SK-N-SH treated with all-trans-retinoic acid at 6 μM for 48 hours (cell line): ENCODE data around the gene SH3BP4.

Experiments used
- ATAC-seq: fragments of 200-7000 bp; cut with Tn5 transposase; 3 replicates; pipeline ENCODE4 v1.9.1; 2020; ENCODE audit warnings: mild to moderate bottlenecking, moderate library complexity
- ARNTL ChIP-seq: fragments of 450-650 bp; formaldehyde crosslinking; IDR thresholded peaks from 2 replicates; pipeline ENCODE4 v1.5.0; 2020; ENCODE audit warnings: low read depth, mild to moderate bottlenecking, moderate library complexity, borderline replicate concordance
- BACH2 ChIP-seq: fragments of 250-450 bp; sonication (Bioruptor Pico); IDR thresholded peaks from 2 replicates; pipeline ENCODE4 v1.9.0; 2021; ENCODE audit warnings: mild to moderate bottlenecking, borderline replicate concordance
- GLIS3 ChIP-seq: fragments of 250-450 bp; sonication (Bioruptor Pico); IDR thresholded peaks from 2 replicates; pipeline ENCODE4 v1.5.0; 2020; ENCODE audit warnings: mild to moderate bottlenecking, moderate library complexity
- PPARA ChIP-seq: fragments of 250-450 bp; sonication (Bioruptor Pico); IDR thresholded peaks from 2 replicates; pipeline ENCODE4 v1.5.0; 2020; ENCODE audit warnings: mild to moderate bottlenecking, borderline replicate concordance
- RARB ChIP-seq: fragments of 250-450 bp; sonication (Bioruptor Pico); IDR thresholded peaks from 2 replicates; pipeline ENCODE4 v1.8.0; 2021; ENCODE audit warnings: mild to moderate bottlenecking, moderate library complexity
- SNAI2 ChIP-seq: fragments of 250-450 bp; sonication (Bioruptor Pico); IDR thresholded peaks from 2 replicates; pipeline ENCODE4 v1.5.0; 2020; ENCODE audit warnings: mild to moderate bottlenecking, moderate library complexity
- TCF4 ChIP-seq: fragments of 250-450 bp; sonication (Bioruptor Pico); IDR thresholded peaks from 2 replicates; pipeline ENCODE4 v1.8.0; 2021; ENCODE audit warnings: mild to moderate bottlenecking, moderate library complexity, borderline replicate concordance
- TOX ChIP-seq: fragments of 250-450 bp; sonication (Bioruptor Pico); IDR thresholded peaks from 2 replicates; pipeline ENCODE4 v1.8.0; 2021; ENCODE audit warnings: mild to moderate bottlenecking, moderate library complexity, borderline replicate concordance
- ZFP3 ChIP-seq: fragments of 250-450 bp; sonication (Bioruptor Pico); IDR thresholded peaks from 2 replicates; pipeline ENCODE4 v1.5.0; 2020; ENCODE audit warnings: mild to moderate bottlenecking, moderate library complexity
- ZFP30 ChIP-seq: fragments of 450-650 bp; formaldehyde crosslinking; IDR thresholded peaks from 2 replicates; pipeline ENCODE4 v1.5.0; 2022; ENCODE audit warnings: mild to moderate bottlenecking, moderate library complexity
- ZNF70 ChIP-seq: fragments of 450-650 bp; formaldehyde crosslinking; IDR thresholded peaks from 2 replicates; pipeline ENCODE4 v1.5.0; 2020; ENCODE audit warnings: mild to moderate bottlenecking, moderate library complexity
- ZNF8 ChIP-seq: fragments of 450-650 bp; formaldehyde crosslinking; IDR thresholded peaks from 2 replicates; pipeline ENCODE4 v1.5.0; 2020; ENCODE audit warnings: mild to moderate bottlenecking, moderate library complexity
- TF ChIP-seq, protein P1 (sequence below): fragments of 250-450 bp; sonication (Bioruptor Pico); IDR thresholded peaks from 2 replicates; pipeline ENCODE4 v1.5.0; 2020; ENCODE audit warnings: mild to moderate bottlenecking, moderate library complexity
- TF ChIP-seq, protein P2 (sequence below): fragments of 250-450 bp; sonication (Bioruptor Pico); IDR thresholded peaks from 2 replicates; pipeline ENCODE4 v1.5.1; 2020; ENCODE audit warnings: low read depth, mild to moderate bottlenecking, moderate library complexity
- TF ChIP-seq, protein P3 (sequence below): fragments of 250-450 bp; sonication (Bioruptor Pico); IDR thresholded peaks from 2 replicates; pipeline ENCODE4 v1.5.1; 2021; ENCODE audit warnings: mild to moderate bottlenecking, moderate library complexity
- TF ChIP-seq, protein P4 (sequence below): fragments of 250-450 bp; sonication (Bioruptor Pico); IDR thresholded peaks from 2 replicates; pipeline ENCODE4 v1.8.0; 2020; ENCODE audit warnings: mild to moderate bottlenecking, moderate library complexity, borderline replicate concordance
- TF ChIP-seq, protein P5 (sequence below): fragments of 250-450 bp; sonication (Bioruptor Pico); IDR thresholded peaks from 2 replicates; pipeline ENCODE4 v1.8.0; 2021; ENCODE audit warnings: low read depth, mild to moderate bottlenecking, moderate library complexity, borderline replicate concordance

SH3BP4 gene

DNA sequence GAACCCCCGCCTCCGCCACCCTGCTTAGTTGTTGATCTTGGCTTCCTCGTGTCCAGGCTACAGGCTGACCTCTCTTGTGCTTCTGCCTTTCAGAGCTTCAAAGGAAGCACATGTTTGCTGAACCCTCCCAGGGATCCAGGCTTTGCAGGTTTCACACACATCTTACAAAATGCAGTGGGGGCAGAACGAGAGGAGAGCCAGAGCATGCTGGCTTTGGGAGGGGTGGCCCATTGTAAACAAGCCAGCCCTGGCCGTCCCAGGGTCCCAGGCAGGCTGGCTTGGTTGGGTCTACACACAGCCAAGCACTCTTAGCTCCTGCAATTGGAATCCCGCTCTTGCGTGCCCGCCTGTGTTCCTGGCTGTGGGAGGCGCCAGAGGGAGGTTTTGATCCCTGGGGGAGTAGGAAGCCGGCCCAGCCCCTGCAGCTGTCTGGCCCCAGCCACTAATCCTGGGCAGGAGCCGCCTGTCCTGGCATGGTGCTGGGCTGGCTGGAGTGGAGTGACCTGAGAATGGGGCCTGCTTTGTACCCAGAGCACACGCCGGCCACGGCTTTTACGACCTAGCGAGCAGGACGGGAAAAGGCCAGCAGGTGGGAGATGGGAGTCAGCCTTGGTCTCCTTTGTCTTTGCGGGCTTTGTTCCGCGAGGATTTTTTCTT, 53.9 kb downstream of the SH3BP4 start:
- ATAC-seq = peak; percentile 19
- TF ChIP-seq ZNF8 (CRISPR knock-in tag) = no peak
- TF ChIP-seq, protein P1, sequence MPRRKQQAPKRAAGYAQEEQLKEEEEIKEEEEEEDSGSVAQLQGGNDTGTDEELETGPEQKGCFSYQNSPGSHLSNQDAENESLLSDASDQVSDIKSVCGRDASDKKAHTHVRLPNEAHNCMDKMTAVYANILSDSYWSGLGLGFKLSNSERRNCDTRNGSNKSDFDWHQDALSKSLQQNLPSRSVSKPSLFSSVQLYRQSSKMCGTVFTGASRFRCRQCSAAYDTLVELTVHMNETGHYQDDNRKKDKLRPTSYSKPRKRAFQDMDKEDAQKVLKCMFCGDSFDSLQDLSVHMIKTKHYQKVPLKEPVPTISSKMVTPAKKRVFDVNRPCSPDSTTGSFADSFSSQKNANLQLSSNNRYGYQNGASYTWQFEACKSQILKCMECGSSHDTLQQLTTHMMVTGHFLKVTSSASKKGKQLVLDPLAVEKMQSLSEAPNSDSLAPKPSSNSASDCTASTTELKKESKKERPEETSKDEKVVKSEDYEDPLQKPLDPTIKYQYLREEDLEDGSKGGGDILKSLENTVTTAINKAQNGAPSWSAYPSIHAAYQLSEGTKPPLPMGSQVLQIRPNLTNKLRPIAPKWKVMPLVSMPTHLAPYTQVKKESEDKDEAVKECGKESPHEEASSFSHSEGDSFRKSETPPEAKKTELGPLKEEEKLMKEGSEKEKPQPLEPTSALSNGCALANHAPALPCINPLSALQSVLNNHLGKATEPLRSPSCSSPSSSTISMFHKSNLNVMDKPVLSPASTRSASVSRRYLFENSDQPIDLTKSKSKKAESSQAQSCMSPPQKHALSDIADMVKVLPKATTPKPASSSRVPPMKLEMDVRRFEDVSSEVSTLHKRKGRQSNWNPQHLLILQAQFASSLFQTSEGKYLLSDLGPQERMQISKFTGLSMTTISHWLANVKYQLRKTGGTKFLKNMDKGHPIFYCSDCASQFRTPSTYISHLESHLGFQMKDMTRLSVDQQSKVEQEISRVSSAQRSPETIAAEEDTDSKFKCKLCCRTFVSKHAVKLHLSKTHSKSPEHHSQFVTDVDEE = no peak
- TF ChIP-seq ZFP30 (CRISPR knock-in tag) = no peak
- TF ChIP-seq RARB (CRISPR knock-in tag) = no peak
- TF ChIP-seq GLIS3 (CRISPR knock-in tag) = no peak
- TF ChIP-seq, protein P2, sequence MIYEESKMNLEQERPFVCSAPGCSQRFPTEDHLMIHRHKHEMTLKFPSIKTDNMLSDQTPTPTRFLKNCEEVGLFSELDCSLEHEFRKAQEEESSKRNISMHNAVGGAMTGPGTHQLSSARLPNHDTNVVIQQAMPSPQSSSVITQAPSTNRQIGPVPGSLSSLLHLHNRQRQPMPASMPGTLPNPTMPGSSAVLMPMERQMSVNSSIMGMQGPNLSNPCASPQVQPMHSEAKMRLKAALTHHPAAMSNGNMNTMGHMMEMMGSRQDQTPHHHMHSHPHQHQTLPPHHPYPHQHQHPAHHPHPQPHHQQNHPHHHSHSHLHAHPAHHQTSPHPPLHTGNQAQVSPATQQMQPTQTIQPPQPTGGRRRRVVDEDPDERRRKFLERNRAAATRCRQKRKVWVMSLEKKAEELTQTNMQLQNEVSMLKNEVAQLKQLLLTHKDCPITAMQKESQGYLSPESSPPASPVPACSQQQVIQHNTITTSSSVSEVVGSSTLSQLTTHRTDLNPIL (CRISPR knock-in tag) = no peak
- TF ChIP-seq, protein P3, sequence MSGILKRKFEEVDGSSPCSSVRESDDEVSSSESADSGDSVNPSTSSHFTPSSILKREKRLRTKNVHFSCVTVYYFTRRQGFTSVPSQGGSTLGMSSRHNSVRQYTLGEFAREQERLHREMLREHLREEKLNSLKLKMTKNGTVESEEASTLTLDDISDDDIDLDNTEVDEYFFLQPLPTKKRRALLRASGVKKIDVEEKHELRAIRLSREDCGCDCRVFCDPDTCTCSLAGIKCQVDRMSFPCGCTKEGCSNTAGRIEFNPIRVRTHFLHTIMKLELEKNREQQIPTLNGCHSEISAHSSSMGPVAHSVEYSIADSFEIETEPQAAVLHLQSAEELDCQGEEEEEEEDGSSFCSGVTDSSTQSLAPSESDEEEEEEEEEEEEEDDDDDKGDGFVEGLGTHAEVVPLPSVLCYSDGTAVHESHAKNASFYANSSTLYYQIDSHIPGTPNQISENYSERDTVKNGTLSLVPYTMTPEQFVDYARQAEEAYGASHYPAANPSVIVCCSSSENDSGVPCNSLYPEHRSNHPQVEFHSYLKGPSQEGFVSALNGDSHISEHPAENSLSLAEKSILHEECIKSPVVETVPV = no peak
- TF ChIP-seq PPARA (CRISPR knock-in tag) = no peak
- no peak for TF ChIP-seq ZNF70 (CRISPR knock-in tag)
- no peak for TF ChIP-seq ZFP3 (CRISPR knock-in tag)
- no peak for TF ChIP-seq BACH2 (CRISPR knock-in tag)
- TF ChIP-seq, all 23 proteins: peak for 0

DNA sequence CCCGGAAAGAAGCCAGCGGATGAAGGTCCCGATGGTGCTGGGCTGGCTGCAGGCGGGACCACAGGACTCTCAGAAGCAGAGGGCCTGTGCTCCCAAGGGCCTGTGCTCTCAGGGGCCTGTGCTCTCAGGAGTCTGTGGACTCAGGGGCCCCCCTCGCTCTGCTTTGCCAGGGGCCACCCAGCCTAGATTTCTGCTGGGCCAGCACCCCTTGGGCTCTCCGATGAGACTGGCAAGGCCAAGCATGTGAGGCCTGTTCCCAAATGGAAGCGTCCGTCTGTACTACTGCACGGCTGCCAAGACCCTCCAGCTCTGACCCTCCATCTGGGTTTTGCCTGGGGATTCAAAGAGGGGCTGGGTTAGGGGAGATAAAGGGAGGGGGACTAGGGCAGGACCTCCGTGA, 54.6 kb downstream of the SH3BP4 start:
- TF ChIP-seq ZNF70 (CRISPR knock-in tag) = no peak
- no peak for TF ChIP-seq ZNF8 (CRISPR knock-in tag)
- TF ChIP-seq, protein P4, sequence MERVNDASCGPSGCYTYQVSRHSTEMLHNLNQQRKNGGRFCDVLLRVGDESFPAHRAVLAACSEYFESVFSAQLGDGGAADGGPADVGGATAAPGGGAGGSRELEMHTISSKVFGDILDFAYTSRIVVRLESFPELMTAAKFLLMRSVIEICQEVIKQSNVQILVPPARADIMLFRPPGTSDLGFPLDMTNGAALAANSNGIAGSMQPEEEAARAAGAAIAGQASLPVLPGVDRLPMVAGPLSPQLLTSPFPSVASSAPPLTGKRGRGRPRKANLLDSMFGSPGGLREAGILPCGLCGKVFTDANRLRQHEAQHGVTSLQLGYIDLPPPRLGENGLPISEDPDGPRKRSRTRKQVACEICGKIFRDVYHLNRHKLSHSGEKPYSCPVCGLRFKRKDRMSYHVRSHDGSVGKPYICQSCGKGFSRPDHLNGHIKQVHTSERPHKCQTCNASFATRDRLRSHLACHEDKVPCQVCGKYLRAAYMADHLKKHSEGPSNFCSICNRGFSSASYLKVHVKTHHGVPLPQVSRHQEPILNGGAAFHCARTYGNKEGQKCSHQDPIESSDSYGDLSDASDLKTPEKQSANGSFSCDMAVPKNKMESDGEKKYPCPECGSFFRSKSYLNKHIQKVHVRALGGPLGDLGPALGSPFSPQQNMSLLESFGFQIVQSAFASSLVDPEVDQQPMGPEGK = no peak
- TF ChIP-seq, protein P5, sequence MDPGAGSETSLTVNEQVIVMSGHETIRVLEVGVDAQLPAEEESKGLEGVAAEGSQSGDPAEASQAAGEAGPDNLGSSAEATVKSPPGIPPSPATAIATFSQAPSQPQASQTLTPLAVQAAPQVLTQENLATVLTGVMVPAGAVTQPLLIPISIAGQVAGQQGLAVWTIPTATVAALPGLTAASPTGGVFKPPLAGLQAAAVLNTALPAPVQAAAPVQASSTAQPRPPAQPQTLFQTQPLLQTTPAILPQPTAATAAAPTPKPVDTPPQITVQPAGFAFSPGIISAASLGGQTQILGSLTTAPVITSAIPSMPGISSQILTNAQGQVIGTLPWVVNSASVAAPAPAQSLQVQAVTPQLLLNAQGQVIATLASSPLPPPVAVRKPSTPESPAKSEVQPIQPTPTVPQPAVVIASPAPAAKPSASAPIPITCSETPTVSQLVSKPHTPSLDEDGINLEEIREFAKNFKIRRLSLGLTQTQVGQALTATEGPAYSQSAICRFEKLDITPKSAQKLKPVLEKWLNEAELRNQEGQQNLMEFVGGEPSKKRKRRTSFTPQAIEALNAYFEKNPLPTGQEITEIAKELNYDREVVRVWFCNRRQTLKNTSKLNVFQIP (CRISPR knock-in tag) = no peak
- no peak for TF ChIP-seq TCF4 (CRISPR knock-in tag)
- TF ChIP-seq ARNTL (CRISPR knock-in tag) = no peak
- TF ChIP-seq RARB (CRISPR knock-in tag) = no peak
- TF ChIP-seq TOX (CRISPR knock-in tag) = no peak
- no peak for ATAC-seq

DNA sequence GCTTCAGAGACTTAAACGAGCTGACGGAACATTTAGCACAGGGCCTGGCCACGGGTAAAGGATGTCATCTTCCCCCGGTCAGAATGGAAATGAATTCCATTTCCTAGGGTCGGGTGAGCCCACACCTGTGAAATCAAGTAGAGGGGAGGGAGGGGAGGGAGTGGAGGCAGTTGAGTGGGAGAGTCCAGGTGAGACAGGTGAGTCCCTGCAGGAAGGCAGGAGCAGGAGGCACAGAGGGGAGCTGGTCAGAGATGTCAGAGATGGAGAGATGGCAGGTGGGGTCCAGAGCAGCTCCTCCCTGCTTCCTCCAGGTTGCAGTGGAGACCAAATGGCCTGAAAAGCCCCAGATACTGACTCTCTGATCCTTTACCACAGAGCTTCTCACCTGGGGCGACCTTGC, 55.2 kb downstream of the SH3BP4 start:
- no peak for ATAC-seq
- TF ChIP-seq, protein P1 = no peak
- TF ChIP-seq RARB (CRISPR knock-in tag) = no peak
- TF ChIP-seq SNAI2 (CRISPR knock-in tag) = no peak
